Naive thymus-derived CD4-positive, alpha-beta T cell (primary cell): ENCODE measurements around the gene GLRX2. TPM values are rescaled to one million over a fixed set of nuclear protein-coding genes. Genes with fewer than 3 reads are reported as not detected.

Source experiments
- ATAC-seq: fragments of 150-1000 bp; cut with Tn5 transposase; 2 replicates; pipeline ENCODE4 v1.10.0; 2021; ENCODE audit warnings: mild to moderate bottlenecking, moderate library complexity
- CTCF ChIA-PET: fragments of 350-600 bp; sonication (Branson Sonifier 250); formaldehyde crosslinking; loops from one replicate; lab custom pipeline; 2021; ENCODE audit warnings: antibody characterized with exemption; lab: Charles Lee
- POLR2A ChIA-PET: fragments of 350-600 bp; sonication (Branson Sonifier 250); formaldehyde crosslinking; loops from one replicate; lab custom pipeline; 2021; ENCODE audit warnings: antibody characterized with exemption, inconsistent platforms; lab: Charles Lee
- DNase-seq, 9 donors: peaks; one replicate each; pipeline versions ENCODE4 v3.0.0 to v3.0.0-alpha.2; 2020 to 2022; ENCODE audit warnings: mixed read lengths in 1 of 9
- H3K27ac ChIP-seq: one replicate; pipeline ENCODE4 v1.7.0; 2013; ENCODE audit warnings: mild to moderate bottlenecking, low read depth, low read length, moderate library complexity
- H3K27me3 ChIP-seq, 2 donors: one replicate each; pipeline ENCODE4 v1.7.0; 2013; ENCODE audit warnings: low read length in 2 of 2, mild to moderate bottlenecking in 2 of 2, moderate library complexity in 2 of 2; ENCODE audit not compliant: control insufficient read depth in 2 of 2, insufficient read depth in 2 of 2
- H3K36me3 ChIP-seq, 3 experiments: 1 replicate in 2 of 3; 2 replicates in 1 of 3; pipeline ENCODE4 v1.7.0; 2013; ENCODE audit warnings: low read length in 3 of 3, mild to moderate bottlenecking in 3 of 3, moderate library complexity in 1 of 3; ENCODE audit not compliant: insufficient read depth in 3 of 3, control insufficient read depth in 2 of 3
- H3K4me1 ChIP-seq, 2 donors: one replicate each; pipeline ENCODE4 v1.7.0; 2013; ENCODE audit warnings: low read length in 2 of 2, mild to moderate bottlenecking in 2 of 2, moderate library complexity in 1 of 2; ENCODE audit not compliant: control insufficient read depth in 2 of 2, insufficient read depth in 2 of 2
- H3K4me3 ChIP-seq: 2 replicates; pipeline ENCODE4 v1.7.0; 2013; ENCODE audit warnings: mild to moderate bottlenecking, low read length
- H3K9me3 ChIP-seq, 3 experiments: 1 replicate in 2 of 3; 2 replicates in 1 of 3; pipeline ENCODE4 v1.7.0; 2013; ENCODE audit warnings: low read length in 3 of 3; ENCODE audit not compliant: control insufficient read depth in 2 of 3
- H3K27ac Mint-ChIP-seq, 9 donors: one replicate each; pipeline ENCODE4 v1.8.0; 2020 to 2022; ENCODE audit warnings: mixed read lengths in 9 of 9, mild to moderate bottlenecking in 8 of 9, moderate library complexity in 5 of 9, inconsistent platforms in 2 of 9
- H3K27me3 Mint-ChIP-seq, 5 donors: one replicate each; pipeline ENCODE4 v1.8.0; 2021 to 2022; ENCODE audit warnings: mixed read lengths in 5 of 5, mild to moderate bottlenecking in 1 of 5
- H3K36me3 Mint-ChIP-seq, 5 donors: one replicate each; pipeline ENCODE4 v1.8.0; 2020 to 2022; ENCODE audit warnings: mixed read lengths in 5 of 5, mild to moderate bottlenecking in 3 of 5, inconsistent platforms in 1 of 5
- H3K4me1 Mint-ChIP-seq, 7 donors: one replicate each; pipeline ENCODE4 v1.8.0; 2020 to 2022; ENCODE audit warnings: mixed read lengths in 7 of 7, mild to moderate bottlenecking in 3 of 7, inconsistent platforms in 1 of 7
- H3K4me3 Mint-ChIP-seq, 10 donors: one replicate each; pipeline ENCODE4 v1.8.0; 2020 to 2022; ENCODE audit warnings: mild to moderate bottlenecking in 10 of 10, mixed read lengths in 10 of 10, moderate library complexity in 6 of 10, inconsistent platforms in 2 of 10
- H3K9me3 Mint-ChIP-seq, 11 donors: one replicate each; pipeline ENCODE4 v1.8.0; 2020 to 2022; ENCODE audit warnings: mixed read lengths in 11 of 11, mild to moderate bottlenecking in 4 of 11, inconsistent platforms in 1 of 11, moderate library complexity in 1 of 11
- intact Hi-C, 2 donors: fragments of 100-400 bp; cut with micrococcal nuclease; formaldehyde crosslinking; loops; one replicate each; pipeline ENCODE4 v1.15.1; 2023
- polyA plus RNA-seq, 2 donors: library from polyadenylated mRNA; unstranded; fragments of 300-500 nt; fragmentation: Illumina TruSeq; gene quantifications; one replicate each; pipeline ENCODE4 v1.2.3, GENCODE V29; 2021
- total RNA-seq, 6 experiments: library from RNA in 5 of 6; stranded (reverse) in 5 of 6; gene quantifications; 1 replicate in 5 of 6; 2 replicates in 1 of 6; pipeline ENCODE4 v1.2.3 and lab custom pipeline; 2021 to 2026

Gene GLRX2
- total and polyA plus RNA-seq, 7 experiments from 2014 or later: 6.8 to 18.8 (median 11.4) TPM

- H3K27ac ChIP-seq: no peak overlapping the region
- Mint-ChIP-seq H3K27ac (peak overlapping the region in 4 of 9 donors; percentile 1 to 33 (median 17)), H3K4me3 (no peak overlapping the region), H3K27me3 (no peaks in the 10 kb centered on the region), H3K9me3 (no peaks in the 10 kb centered on the region), H3K4me1 (peaks cover 11 to 43% (median 35%) of the 10 kb centered on the region in 7 donors), H3K36me3 (peaks cover 4 to 57% (median 43%) of the 10 kb centered on the region in 5 donors)
- ATAC-seq: peak; percentile 51
- H3K4me3 ChIP-seq: no peak overlapping the region
- peaks cover 4 to 34% (median 28%) of the 10 kb centered on the region in 3 experiments for H3K36me3 ChIP-seq
- no peak for DNase-seq
- H3K4me1 ChIP-seq: no peaks in the 10 kb centered on the region
- no peaks in the 10 kb centered on the region for H3K27me3 ChIP-seq
- no peaks in the 10 kb centered on the region for H3K9me3 ChIP-seq
- POLR2A ChIA-PET: interaction anchor here (0.7 kb wide), 1 partner anchor 27 kb away, joined by 3 read pairs; no protein-coding TSS in a partner anchor
- intact Hi-C loops: no loop called here
- CTCF ChIA-PET: interaction anchor here (1.6 kb wide), 1 partner anchor 1153 kb away, joined by 5 read pairs; no protein-coding TSS in a partner anchor
Observed at GRCh38 chr1:193141804-193142203, 36.6 kb upstream of the GLRX2 start.

- no peak overlapping the region for H3K4me3 ChIP-seq
- no peaks in the 10 kb centered on the region for H3K27me3 ChIP-seq
- no peaks in the 10 kb centered on the region for H3K27me3 Mint-ChIP-seq
- no peak for DNase-seq
- H3K4me3 Mint-ChIP-seq: no peak overlapping the region
- ChIA-PET CTCF (no interaction called here), POLR2A (no interaction called here)
- no peaks in the 10 kb centered on the region for H3K9me3 Mint-ChIP-seq
- intact Hi-C loops: no loop called here
- H3K9me3 ChIP-seq: no peaks in the 10 kb centered on the region
- H3K4me1 Mint-ChIP-seq: peaks cover 11 to 46% (median 40%) of the 10 kb centered on the region in 7 donors
- peaks cover 12 to 37% (median 24%) of the 10 kb centered on the region in 3 experiments for H3K36me3 ChIP-seq
- ATAC-seq: no peak
- H3K36me3 Mint-ChIP-seq: peaks cover 4 to 52% (median 38%) of the 10 kb centered on the region in 5 donors
- peak overlapping the region in 1 of 9 donors; percentile 42 for H3K27ac Mint-ChIP-seq
- H3K27ac ChIP-seq: no peak overlapping the region
- no peaks in the 10 kb centered on the region for H3K4me1 ChIP-seq
Observed at GRCh38 chr1:193140254-193140653, 35.0 kb upstream of the GLRX2 start.

GRCh38 chr1:193131266-193131860 is 26.1 kb upstream of the GLRX2 start:
- peak overlapping the region in 4 of 10 donors; percentile 5 to 40 (median 12) for H3K4me3 Mint-ChIP-seq
- H3K27me3 Mint-ChIP-seq: no peaks in the 10 kb centered on the region
- peaks cover 27 to 63% (median 51%) of the 10 kb centered on the region in 7 donors for H3K4me1 Mint-ChIP-seq
- DNase-seq (no peak), ATAC-seq (no peak)
- ChIA-PET CTCF (no interaction called here), POLR2A (no interaction called here)
- Histone ChIP-seq H3K27ac (no peak overlapping the region), H3K4me1 (no peaks in the 10 kb centered on the region), H3K9me3 (no peaks in the 10 kb centered on the region), H3K36me3 (peaks cover 11 to 38% (median 11%) of the 10 kb centered on the region in 3 experiments), H3K27me3 (no peaks in the 10 kb centered on the region), H3K4me3 (no peak overlapping the region)
- no peaks in the 10 kb centered on the region for H3K9me3 Mint-ChIP-seq
- intact Hi-C loops: no loop called here
- peak overlapping the region in 5 of 9 donors; percentile 21 to 59 (median 43) for H3K27ac Mint-ChIP-seq
- peaks cover 14 to 40% (median 31%) of the 10 kb centered on the region in 5 donors for H3K36me3 Mint-ChIP-seq

- peaks cover 0 to 3% (median 0%) of the 10 kb centered on the region in 5 donors for H3K27me3 Mint-ChIP-seq
- peak overlapping the region in 3 of 10 donors; percentile 44 to 95 (median 92) for H3K4me3 Mint-ChIP-seq
- ATAC-seq (no peak), DNase-seq (no peak)
- H3K4me3 ChIP-seq: no peak overlapping the region
- no peak overlapping the region for H3K27ac ChIP-seq
- H3K4me1 ChIP-seq: peaks cover 21 to 25% of the 10 kb centered on the region in 2 donors
- no peaks in the 10 kb centered on the region for H3K27me3 ChIP-seq
- H3K36me3 ChIP-seq: peaks cover 0 to 17% (median 4%) of the 10 kb centered on the region in 3 experiments
- H3K9me3 ChIP-seq: no peaks in the 10 kb centered on the region
- POLR2A ChIA-PET: no interaction called here
- peak overlapping the region in 3 of 9 donors; percentile 4 to 59 (median 26) for H3K27ac Mint-ChIP-seq
- CTCF ChIA-PET: interaction anchor here (0.6 kb wide), 1 partner anchor 14 kb away, joined by 3 read pairs; no protein-coding TSS in a partner anchor
- no peaks in the 10 kb centered on the region for H3K9me3 Mint-ChIP-seq
- peaks cover 2 to 22% (median 7%) of the 10 kb centered on the region in 5 donors for H3K36me3 Mint-ChIP-seq
- intact Hi-C loops: loop anchor here in 1 of 2 donors (10.0 kb wide), 1 partner anchor 551 kb away; the partner anchor contains the start of gene RGS1
- H3K4me1 Mint-ChIP-seq: peaks cover 31 to 70% (median 51%) of the 10 kb centered on the region in 7 donors
Observed at GRCh38 chr1:193125369-193125768, 20.2 kb upstream of the GLRX2 start.

- H3K4me3 ChIP-seq: peak overlapping the region; percentile 85
- ATAC-seq (no peak), DNase-seq (no peak)
- H3K27ac ChIP-seq: no peak overlapping the region
- peaks cover 35 to 74% (median 51%) of the 10 kb centered on the region in 7 donors for H3K4me1 Mint-ChIP-seq
- peak overlapping the region; percentile 88 to 99 (median 95) for H3K4me3 Mint-ChIP-seq
- H3K36me3 ChIP-seq: peaks cover 0 to 13% (median 0%) of the 10 kb centered on the region in 3 experiments
- CTCF ChIA-PET: interaction anchor here (0.7 to 4.0 kb wide), 2 partner anchors 66 to 1269 kb away, joined by 6 to 18 read pairs; partner anchors contain the start of gene UCHL5
- no peaks in the 10 kb centered on the region for H3K9me3 Mint-ChIP-seq
- H3K4me1 ChIP-seq: peaks cover 21 to 25% of the 10 kb centered on the region in 2 donors
- H3K9me3 ChIP-seq: no peaks in the 10 kb centered on the region
- H3K27me3 ChIP-seq: no peaks in the 10 kb centered on the region
- peaks cover 0 to 19% (median 4%) of the 10 kb centered on the region in 5 donors for H3K36me3 Mint-ChIP-seq
- POLR2A ChIA-PET: interaction anchor here (0.6 to 2.9 kb wide), 4 partner anchors 59 to 317 kb away, joined by 3 to 19 read pairs (median 13); partner anchors contain the start of genes RGS2, RO60 and UCHL5
- H3K27me3 Mint-ChIP-seq: peaks cover 0 to 8% (median 0%) of the 10 kb centered on the region in 5 donors
- intact Hi-C loops: loop anchor here (5.0 to 10.0 kb wide), 6 partner anchors 36 to 651 kb away; partner anchors contain the start of gene RGS1 (in 1 of the 2)
- peak overlapping the region in 4 of 9 donors; percentile 36 to 63 (median 37) for H3K27ac Mint-ChIP-seq
Observed at GRCh38 chr1:193123751-193124150, 18.5 kb upstream of the GLRX2 start.
